OCI-LY3 (cell line): Measurements from ENCODE around the gene KDM7A.

Experiments used
- CTCF ChIP-seq: fragments of 200-600, 300-600 bp; sonication (generic); IDR thresholded peaks from 2 replicates; pipeline ENCODE4 v1.5.1; 2014; ENCODE audit warnings: antibody characterized with exemption, low read length, low read depth
- EZH2phosphoT487 ChIP-seq: fragments of 200-600 bp; shearing (Covaris generic); IDR thresholded peaks from 2 replicates; pipeline ENCODE4 v1.6.1; 2018; ENCODE audit warnings: antibody characterized with exemption, mixed run types, low read depth

- no peak for TF ChIP-seq CTCF
- no peak for TF ChIP-seq EZH2phosphoT487
These were observed 20.2 kb downstream of the KDM7A start for GRCh38 chr7:140156460-140157080.
